Fibroblast of skin of abdomen (primary cell): ENCODE results near the gene XRCC3.

Experiments
- DNase-seq: peaks from one replicate; pipeline ENCODE4 v3.0.0-alpha.2; 2013

Gene XRCC3

GRCh38 chr14:103725739-103726395 lies 10.6 kb upstream of the XRCC3 start:
- no peak for DNase-seq

- no peak for DNase-seq
Observed at GRCh38 chr14:103725001-103725682, 9.9 kb upstream of the XRCC3 start.

DNA sequence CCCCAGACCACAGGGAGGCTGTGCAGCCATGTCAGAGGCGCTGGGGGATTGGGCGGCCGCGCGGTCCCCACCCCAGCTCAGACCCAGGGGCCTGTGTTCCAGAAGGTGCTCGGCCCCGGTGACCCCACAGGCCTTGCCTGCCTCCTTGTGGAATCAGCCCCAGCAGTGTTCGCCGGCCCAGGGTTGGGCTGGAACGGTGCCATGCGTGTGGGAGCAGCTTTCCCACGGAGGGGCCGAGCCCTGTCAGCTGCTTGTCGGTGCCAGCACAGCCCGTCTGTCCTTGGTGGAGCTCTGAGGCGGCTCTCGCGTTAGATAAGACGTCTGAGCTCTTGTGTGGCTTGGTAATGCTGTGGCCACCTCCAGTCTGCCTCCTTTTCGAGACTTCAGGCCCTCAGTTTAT lies 8.9 kb upstream of the XRCC3 start:
- peak; percentile 10 for DNase-seq

GRCh38 chr14:103723748-103724081 lies 8.5 kb upstream of the XRCC3 start:
- DNase-seq = no peak

GRCh38 chr14:103721334-103722120 lies 6.3 kb upstream of the XRCC3 start:
- DNase-seq = no peak

DNA sequence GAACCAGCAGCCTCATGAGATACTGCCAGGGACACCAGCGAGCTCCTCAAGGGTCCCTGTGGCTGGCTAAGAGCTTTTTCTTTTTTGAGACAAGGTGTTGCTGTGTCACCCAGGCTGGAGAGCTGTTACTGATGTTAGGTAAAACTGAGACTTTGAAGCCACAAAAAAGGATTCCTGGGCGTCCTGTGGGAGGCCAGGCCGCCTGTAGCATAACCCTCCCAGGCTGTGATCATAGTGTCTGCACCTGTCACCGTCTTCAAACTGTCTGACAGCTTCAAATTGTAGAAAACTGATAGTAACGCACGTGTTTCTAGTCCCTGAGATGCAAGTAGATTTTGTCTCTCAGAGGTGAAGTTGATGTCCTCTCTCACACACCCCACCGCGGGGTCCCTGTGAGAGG lies 4.5 kb upstream of the XRCC3 start:
- DNase-seq = no peak

DNA sequence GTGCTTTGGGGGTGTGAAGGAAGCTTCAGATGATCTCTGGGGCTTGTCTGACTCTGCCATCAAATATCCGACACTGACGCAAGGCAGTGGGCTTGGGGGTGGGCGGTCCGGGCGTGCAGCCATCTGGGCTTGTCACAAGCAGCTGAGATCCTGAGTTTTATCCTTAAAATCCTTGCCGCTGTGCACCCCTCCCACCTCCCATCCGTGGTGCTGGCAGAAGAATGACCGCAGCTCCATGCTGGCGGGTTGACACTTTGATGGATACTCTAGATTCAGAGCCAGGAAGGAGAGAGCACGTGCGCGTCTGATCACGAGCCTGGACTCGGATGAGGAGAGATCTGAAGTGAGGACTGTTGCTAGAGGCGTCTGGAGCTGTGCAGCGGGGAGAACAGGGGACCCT lies 3.3 kb upstream of the XRCC3 start:
- DNase-seq = peak; percentile 87

- DNase-seq = no peak
Observed at GRCh38 chr14:103716899-103717411, 1.7 kb upstream of the XRCC3 start.

- no peak for DNase-seq
Observed at GRCh38 chr14:103716091-103716801, 995 bp upstream of the XRCC3 start.

- DNase-seq = no peak
Observed at GRCh38 chr14:103714063-103714724, 1.1 kb downstream of the XRCC3 start.

DNA sequence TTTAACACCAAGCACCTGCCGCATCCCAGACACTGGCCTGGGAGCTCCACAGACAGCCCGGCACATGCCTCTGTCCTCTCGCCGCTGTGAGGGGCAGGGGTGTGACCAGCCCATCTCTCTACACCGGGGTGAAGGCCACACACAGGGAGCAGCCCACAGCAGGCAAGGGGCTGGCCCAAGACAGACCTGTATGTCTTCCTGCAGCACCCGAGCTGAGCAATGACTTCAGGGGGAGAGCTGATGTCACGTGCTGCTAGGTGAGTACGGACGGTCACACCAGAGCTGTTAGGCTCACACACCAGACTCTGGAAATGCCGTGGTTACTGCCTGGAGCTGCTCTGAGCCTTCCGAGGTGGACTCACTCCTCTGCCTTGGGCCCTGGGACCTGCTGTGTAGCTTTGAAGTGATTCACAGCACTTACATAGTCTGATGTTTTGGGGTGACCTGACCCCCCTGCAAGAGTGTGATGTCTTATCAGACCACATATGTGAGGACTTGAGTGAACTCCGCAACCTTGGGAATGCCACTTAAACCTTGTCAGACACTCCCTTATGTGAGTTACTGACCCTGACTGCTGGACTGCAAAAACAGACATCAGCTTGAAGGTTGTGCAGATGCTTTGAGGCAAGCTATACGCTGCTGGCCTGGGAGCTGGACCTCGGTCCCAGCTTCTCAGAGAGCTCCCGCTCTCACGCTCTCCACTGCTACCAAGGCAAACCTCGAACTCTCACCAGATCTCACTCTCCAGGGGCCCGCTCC lies 1.8 kb downstream of the XRCC3 start:
- no peak for DNase-seq

GRCh38 chr14:103712633-103713247 lies 2.5 kb downstream of the XRCC3 start:
- no peak for DNase-seq

DNA sequence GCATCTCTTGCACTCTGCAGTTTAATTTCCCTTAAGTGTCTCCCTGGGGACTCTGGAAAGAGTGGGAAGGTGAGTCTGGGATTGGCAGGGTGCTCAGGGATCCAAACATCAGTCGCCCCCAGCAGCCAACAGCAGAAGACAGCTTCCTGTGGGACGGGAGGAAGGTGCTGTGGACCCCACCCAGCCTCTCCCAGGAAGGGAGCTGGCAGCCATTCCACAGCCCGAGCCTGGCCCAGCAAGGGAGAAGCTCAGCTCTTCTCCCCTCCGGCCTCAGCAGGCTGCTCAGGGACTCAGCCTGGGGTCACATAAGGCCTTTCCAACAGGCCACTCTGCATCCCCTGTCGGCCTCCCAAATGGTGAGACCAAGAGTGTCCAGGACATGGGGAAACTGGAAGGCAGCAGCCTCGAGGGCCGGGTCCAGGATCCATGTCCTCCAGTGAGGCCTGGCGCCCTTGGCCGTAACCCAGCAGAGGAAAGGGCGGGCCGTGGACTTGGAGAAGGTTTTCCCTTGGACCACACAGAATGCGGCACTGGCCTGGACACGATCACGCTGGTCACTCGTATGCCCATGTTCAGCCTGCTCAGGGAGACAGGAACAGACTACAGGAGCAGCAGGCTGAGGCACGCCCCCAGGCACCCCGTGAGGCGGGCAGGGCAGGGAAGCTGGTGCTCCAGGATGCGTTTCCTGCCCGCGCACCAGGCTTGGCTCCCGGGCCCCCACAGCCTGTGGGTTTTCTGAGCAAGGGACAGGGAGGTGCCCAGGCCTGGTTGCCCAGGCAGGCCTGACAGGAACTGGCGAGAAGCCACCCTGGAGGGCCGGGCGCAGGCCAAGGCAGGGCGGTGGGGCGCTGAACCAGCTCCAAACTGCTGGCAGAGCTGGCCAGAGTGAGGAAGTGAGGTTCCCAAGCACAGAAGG lies 3.5 kb downstream of the XRCC3 start:
- no peak for DNase-seq

- DNase-seq = no peak
Observed at GRCh38 chr14:103710771-103711377, 4.4 kb downstream of the XRCC3 start.

GRCh38 chr14:103709814-103710213 lies 5.4 kb downstream of the XRCC3 start:
- no peak for DNase-seq

DNA sequence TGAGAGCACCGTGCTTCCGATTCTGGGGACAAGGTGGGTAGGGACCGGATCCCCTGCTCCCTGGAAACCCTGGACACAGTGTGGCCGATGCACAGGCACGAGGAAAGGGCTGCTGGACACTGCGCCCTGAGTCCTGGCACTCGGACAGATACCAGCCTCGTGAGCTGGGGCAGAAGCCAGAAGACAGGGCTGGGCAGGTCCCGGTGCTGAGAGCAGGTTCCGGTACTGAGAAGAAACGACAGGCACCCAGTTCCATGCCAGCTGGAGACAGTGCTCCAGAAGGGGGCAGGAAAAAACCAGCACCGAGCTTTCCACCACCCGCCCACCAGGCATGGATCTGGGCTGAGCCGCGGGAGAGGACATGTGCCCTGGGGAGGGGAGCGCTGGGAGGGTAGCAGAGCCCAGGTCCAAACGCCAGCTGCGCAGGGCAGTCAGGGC lies 6.5 kb downstream of the XRCC3 start:
- no peak for DNase-seq

- no peak for DNase-seq
Observed at GRCh38 chr14:103707329-103708263, 7.7 kb downstream of the XRCC3 start.
